Activated CD4-positive, alpha-beta T cell treated with anti-CD3 and anti-CD28 coated beads for 24 hours (primary cell): ENCODE data around the gene WDR88.
"Not testable (repeated sequence)": the region's sequence is repeated elsewhere in the genome, so short reads cannot be mapped to it uniquely, and the experiment has no call there.

ENCODE experiments used
- DNase-seq, 2 donors: peaks; one replicate each; pipeline ENCODE4 v3.0.0-alpha.2; 2020; ENCODE audit warnings: low read depth in 2 of 2

WDR88 gene

DNA sequence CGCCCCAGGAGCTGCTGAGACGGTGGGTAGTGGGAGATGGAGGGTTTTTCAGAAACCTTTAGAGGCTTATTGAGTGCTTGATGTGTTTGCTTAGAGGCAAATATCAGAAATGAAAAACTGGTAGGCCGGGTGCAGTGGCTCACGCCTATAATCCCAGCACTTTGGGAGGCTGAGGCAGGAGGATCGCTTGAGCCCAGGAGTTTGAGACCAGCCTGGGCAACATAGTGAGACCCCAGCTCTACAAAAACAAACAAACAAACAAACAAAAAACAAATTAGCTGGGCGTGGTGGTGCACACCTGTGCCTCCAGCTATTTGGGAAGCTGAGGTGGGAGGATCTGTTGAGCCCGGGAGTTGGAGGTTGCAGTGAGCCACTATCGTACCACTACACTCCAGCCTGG lies 5.2 kb upstream of the WDR88 start:
- DNase-seq, result not testable (repeated sequence)

- DNase-seq, result no peak
Measured at GRCh38 chr19:33129901-33130300, 2.0 kb upstream of the WDR88 start.

GRCh38 chr19:33130433-33130832 lies 1.5 kb upstream of the WDR88 start:
- DNase-seq, result no peak

DNA sequence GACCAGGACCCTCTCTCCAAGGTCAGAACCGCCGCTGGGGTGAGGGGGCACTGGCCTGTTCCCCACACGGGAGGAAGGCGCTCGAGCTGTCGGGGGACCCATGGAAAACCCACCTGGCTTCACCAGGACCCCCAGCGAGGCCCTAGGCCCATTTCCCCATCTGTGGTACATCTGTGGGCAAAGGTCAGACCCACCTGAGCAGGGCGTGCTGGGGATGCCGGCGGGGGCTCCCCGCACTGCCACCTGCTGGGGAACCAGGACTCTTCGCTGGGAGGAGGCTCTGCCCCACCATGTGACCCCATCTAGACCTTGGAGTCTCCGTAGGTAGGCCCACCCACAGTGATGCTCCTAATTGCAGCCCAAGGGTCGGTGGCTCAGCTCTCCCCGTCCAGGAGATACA lies 511 bp downstream of the WDR88 start:
- no peak for DNase-seq

DNA sequence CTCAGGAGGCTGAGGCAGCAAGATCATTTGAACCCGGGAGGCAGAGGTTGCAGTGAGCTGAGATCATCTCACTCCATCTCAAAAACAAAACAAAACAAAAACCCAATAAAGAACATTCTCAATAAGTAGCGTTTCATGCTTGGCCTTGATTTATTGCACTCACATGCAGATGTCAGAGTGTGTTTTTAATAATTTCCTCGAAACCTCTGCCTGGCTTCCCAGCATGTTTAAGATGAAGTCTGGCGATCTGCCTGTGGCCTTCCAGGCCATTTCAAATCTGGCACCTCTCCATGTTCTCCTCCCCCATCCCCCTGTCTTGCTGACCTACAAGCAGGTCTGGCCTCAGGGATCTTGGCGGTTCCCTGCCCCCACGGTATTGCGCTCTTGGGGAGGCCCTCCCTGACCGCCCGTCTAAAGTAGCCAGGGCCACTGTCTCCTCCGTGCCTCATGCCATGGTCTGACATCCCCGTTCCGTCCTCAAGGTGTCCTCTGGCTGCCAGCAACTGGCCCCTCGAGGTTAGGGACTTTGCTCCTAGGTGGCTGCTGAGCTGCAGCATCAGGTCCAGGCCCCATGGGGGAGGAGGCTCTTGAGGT lies 1.6 kb downstream of the WDR88 start:
- no peak for DNase-seq

DNA sequence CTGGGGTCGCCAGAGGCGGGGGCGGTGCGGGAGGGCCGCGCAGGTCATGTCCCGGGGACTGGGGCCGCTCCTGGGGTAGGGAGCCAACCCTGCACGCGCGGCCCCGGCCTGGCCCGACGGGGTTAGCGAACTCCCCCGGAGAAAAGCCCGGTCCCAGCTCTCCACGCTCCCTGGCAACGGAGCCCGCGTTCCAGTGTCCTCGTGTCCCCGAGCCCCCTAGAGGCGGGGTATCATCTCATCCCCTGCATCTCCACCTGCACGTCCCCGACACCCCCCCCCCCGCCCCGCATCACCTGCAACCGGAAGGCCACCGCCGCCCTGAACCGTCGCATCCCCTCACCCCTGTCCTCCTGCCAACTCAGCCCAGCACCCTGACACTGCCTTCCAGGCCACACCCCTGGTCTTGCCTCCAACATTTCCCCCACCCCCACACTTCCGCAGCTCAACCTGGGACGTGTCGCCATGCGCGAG lies 2.7 kb downstream of the WDR88 start:
- DNase-seq, result peak; percentile 47 to 53

DNA sequence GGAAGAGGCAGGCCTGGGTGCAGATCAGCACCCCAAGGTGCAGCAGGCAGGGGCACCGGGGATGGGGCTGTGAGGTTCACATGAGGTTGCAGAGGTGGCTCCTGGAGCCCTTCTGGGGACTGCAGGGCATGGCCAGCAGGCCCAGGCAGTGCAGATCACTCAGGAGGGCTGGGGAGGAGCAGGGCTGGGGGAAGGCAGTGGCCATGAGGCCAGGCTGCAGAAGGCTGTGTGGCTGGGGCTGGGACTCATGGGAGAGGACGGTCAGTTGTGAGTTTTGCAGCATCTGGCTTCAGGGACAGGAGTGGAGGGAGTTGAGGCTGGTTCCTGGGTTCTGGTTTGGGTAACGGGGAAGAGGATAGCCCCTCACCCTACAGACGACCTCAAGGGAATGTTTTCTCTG lies 7.3 kb downstream of the WDR88 start:
- DNase-seq, result no peak

DNA sequence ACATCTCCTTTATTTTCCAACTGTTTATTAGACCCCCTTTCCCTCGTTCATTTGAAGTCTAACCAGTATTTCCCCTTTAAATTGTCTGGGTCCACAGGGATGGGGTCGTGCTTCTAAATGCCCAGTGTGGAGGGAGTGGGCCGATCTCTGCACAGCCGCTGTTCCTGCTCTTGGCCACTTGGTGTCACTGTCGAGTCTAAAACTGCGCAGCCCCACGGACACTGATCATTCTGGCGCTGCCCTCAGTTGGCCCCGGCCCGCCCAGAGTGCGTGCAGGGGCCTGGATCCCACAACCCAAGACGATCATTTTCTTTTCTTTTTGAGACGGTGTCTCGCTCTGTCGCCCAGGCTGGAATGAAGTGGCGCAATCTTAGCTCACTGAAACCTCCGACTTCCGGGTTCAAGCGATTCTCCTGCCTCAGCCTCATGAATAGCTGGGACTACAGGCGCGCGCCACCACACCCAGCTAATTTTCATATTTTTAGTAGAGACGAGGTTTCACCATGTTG lies 12.0 kb downstream of the WDR88 start:
- peak; percentile 38 to 49 for DNase-seq

DNA sequence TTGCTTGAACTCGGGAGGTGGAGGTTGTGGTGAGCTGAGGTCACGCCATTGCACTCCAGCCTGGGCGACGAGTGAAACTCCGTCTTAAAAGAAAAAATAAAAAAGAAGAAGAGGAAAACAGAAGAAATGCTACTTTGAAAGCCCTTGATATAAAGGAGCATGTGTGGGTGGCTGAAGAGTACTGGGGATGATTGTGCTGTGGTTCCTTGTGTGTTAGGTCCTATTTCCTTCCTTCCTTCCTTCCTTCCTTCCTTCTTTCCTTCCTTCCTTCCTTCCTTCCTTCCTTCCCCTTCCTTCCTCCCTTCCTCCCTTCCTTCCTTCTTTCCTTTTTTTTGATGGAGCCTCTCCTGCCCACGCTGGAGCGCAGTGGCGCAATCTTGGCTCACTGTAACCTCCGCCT lies 14.3 kb downstream of the WDR88 start:
- DNase-seq, result no peak

GRCh38 chr19:33147538-33147937 lies 15.6 kb downstream of the WDR88 start:
- no peak for DNase-seq

- no peak for DNase-seq
Measured at GRCh38 chr19:33150852-33151518, 19.1 kb downstream of the WDR88 start.

- DNase-seq, result no peak
Measured at GRCh38 chr19:33152176-33152575, 20.3 kb downstream of the WDR88 start.

- DNase-seq, result not testable (repeated sequence)
Measured at GRCh38 chr19:33152625-33153024, 20.7 kb downstream of the WDR88 start.

DNA sequence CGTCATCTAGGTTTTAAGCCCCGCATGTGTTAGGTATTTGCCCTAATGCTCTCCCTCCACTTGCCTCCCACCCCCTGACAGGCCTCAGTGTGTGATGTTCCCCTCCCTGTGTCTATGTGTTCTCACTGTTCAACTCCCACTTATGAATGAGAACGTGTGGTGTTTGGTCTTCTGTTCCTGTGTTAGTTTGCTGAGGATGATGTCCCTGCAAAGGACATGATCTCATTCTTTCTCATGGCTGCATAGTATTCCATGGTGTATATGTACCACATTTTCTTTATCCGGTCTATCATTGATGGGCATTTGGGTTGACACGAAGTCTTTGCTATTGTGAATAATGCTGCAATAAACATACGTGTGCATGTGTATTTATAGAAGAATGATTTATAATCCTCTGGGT lies 22.4 kb downstream of the WDR88 start:
- DNase-seq, result not testable (repeated sequence)

GRCh38 chr19:33156334-33156733 lies 24.4 kb downstream of the WDR88 start:
- DNase-seq, result no peak

- no peak for DNase-seq
Measured at GRCh38 chr19:33157906-33158305, 26.0 kb downstream of the WDR88 start.

DNA sequence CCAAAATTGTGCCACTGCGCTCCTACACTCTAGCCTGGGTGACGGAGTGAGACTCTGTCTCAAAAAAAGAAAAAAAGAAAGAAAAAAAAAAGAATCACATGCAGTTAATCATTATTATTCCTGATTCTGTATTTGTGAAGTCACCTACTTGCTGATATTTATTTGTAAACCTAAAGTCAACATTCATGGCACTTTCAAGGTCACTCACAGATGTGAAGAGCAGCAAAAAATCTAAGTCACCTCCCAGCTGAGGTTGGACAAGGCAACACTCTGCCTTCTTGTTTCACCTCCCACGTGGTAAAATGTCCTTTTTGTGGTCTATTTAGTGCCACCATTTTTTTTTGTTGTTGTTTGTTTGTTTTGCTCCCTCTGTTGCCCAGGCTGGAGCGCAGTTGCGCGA lies 26.5 kb downstream of the WDR88 start:
- DNase-seq, result no peak

GRCh38 chr19:33159149-33159548 lies 27.2 kb downstream of the WDR88 start:
- DNase-seq, result no peak

DNA sequence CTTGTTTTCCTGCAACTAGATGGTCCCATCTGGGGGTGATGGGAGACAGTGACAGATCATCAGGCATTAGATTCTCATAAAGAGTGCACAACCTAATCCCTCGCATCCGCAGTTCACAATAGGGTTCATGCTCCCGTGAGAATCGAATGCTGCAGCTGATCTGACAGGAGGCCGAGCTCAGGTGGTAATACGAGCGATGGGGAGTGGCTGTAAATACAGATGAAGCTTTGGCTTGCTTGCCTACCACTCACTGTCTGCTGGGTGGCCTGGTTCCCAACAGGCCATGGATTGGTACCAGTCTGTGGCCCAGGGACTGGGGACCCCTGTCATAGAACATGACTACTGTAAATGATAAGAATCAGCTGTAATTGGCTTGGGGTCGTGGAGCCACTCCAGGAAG lies 28.0 kb downstream of the WDR88 start:
- no peak for DNase-seq

DNA sequence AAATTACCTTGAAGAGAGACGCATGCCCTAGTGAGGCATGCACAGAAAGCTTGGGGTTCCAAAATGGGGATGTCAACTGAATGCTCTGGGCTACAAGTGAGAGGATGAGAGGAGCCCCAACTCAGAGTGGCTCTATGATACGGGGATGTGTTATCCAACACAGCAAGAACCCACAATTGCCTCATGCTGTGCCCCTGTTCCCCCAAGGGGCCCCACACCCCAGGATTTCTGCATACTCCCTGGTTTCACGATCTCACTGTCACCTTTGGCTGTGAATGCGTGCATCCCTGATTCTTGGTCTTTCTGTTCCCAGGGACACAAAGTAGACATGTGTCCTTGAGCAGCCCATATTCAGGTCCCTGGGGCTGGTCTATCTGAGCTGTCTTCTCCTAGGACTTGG lies 29.3 kb downstream of the WDR88 start:
- DNase-seq, result no peak

DNA sequence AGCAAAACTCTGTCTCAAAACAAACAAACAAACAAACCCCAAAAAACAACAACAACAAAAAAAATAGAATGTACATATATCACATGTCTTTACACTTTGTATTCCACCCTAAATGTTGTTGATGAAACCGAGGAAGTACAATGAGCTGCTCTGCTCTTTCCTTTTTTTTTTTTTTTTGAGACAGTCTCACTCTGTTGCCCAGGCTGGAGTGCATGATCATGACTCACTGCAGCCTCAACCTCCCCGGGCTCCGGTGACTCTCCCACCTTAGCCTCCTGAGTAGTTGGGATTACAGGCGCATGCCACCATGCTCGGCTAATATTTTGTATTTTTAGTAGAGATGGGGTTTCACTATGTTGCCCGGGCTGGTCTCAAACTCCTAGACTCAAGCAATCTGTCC lies 31.6 kb downstream of the WDR88 start:
- DNase-seq, result no peak

DNA sequence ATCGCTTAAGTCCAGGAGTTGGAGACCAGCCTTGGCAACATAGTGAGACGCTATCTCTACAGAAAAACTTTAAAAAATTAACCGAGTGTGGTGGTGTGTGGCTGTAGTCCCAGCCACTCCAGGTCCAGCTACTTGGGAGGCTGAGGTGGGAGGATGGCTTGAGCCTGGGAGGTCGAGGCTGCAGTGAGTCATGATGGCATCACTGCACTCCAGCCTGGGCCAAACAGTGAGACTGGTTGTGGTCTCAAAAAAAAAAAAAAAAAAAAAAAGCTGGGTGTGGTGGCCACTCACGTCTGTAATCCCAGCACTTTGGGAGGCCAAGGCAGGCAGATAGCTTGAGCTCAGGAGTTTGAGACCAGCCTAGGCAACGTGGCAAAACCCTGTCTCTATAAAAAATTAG lies 34.1 kb downstream of the WDR88 start:
- not testable (repeated sequence) for DNase-seq

- DNase-seq, result no peak
Measured at GRCh38 chr19:33167438-33167837, 35.5 kb downstream of the WDR88 start.

- DNase-seq, result no peak
Measured at GRCh38 chr19:33168528-33168927, 36.6 kb downstream of the WDR88 start.
